Activated CD4-positive, CD25-positive, alpha-beta regulatory T cell (primary cell): ENCODE data around the gene CAPN2.
"Not testable (repeated sequence)": the region's sequence is repeated elsewhere in the genome, so short reads cannot be mapped to it uniquely, and the experiment has no call there.

Source experiments
- DNase-seq, 4 experiments: peaks; one replicate each; lab custom pipeline; 2025; lab: John Stamatoyannopoulos, UW

The CAPN2 gene

DNA sequence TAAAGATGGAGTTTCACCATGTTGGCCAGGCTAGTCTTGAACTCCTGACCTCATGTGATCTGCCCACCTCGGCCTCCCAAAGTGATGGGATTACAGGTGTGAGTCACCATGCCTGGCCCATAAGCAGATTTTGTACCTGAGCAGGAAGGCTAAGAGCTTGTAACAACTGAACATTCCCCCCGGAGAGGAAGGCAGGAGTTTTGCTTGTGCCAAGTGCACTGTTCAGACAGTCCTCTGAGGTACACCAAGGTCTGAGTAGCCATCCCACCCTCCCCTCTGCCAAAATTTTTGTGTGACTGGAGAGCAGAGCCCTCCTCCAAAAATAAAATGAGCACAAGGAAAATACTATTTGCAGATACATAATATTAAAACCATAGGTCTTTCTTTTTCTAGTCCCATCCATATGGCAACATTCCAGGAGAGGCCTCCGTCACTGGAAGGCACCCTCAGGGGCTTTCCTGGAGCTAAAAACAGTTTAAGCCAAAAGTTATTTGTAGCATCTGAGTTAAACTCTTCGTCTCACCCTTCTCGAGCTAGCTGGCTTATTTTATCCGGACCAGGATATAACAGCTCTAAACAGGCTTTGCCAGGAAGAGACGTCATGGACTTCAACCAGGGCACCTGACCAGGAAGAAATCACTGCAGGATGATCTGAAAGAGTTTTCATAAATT is 27.2 kb downstream of the CAPN2 start:
- DNase-seq = no peak

DNA sequence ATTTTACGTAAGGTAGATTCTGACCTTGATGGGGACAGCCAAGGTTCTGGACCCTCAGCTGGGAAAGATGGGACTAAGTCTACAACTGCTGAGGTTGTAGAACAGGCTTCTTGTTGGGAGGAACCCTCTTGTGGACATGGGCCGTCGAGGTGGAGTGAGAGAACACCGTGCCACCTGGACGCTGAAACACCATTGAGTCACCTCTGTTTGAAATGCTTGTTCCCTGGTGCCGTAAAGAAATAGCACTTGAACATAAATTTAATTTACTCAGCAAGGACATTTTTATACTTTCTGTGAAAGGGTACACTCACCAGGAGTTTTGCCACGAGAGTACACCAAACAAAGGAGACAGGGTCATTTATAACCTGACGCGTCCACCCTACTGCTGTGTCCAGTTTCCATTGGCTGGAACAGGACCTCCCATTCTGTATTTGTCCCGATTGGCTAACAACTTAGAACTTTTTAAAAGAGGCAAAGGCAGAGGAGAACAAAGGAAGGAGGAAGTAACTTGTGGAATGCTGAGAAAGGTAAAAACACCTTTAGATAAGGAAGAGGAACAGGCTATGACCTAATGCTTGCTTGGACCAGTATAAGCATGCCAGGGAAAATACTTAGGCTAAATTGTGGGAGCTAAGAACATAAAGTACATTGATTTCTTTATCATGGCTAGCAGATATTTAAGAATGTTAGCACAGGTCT is 27.8 kb downstream of the CAPN2 start:
- not testable (repeated sequence) for DNase-seq

DNA sequence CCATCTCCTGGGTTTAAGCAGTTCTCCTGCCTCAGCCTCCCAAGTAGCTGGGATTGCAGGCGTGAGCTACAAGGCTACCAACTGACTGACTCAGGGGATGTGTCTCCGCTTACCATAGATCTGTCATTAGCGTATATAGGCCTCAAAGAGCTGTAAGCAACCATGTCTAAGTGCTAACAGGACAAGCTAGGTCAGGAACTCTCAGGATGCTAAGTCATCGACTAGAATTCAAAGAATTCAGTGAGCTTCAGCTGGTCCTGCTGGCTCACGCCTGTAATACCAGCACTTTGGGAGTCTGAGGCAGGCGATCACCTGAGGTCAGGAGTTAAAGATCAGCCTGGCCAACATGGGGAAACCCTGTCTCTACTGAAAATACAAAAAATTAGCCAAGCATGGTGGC is 29.5 kb downstream of the CAPN2 start:
- DNase-seq = no peak

DNA sequence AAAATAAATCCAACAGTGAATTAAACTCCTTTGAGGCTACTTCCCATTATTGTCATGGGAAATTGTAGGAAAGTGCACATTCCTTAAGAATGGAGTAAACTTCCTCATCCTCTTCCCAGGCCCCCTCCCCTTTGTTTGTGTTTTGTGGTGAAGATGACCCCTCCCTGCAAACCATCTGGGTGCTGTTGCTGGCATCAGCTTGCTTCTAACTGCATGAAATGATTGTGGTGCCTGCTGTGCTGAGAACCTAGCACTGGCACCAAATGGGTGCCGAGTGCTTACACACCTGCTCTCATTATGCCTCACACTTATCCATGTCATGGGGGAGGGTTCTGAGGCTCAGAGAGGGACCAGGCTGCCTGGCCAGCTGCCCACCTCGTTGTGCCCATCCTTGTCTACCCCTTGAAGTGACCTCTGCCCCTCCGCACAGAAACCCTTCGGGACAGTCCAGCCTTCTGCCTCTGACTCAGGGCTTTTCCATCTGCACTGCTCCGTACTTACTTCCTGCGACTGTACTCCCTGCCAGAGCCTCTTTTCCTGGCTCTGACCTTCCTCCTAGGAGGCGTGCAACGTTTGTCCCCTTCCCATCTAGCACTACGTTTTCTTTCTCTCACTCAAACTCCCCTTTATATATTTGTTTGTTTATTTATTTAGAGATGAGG is 30.6 kb downstream of the CAPN2 start:
- no peak for DNase-seq

DNA sequence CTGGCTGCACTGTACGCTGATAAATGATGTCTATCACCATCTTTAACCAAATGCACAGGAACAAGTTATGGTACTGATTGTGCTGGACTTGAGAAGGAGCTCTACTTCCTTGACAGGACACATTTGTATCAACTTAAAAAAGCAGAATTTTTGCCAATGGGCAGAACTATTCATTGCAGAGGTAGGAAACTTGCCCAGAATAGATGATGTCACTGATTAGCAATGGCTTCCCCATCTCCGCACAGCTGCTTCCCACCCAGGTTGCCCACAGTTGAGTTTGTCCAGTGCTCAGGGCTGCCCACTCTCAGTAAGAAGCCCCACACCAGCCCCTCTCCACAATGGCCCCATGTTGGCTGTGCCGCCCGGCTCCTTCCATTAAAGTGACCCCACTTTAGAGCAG is 33.4 kb downstream of the CAPN2 start:
- no peak for DNase-seq

DNA sequence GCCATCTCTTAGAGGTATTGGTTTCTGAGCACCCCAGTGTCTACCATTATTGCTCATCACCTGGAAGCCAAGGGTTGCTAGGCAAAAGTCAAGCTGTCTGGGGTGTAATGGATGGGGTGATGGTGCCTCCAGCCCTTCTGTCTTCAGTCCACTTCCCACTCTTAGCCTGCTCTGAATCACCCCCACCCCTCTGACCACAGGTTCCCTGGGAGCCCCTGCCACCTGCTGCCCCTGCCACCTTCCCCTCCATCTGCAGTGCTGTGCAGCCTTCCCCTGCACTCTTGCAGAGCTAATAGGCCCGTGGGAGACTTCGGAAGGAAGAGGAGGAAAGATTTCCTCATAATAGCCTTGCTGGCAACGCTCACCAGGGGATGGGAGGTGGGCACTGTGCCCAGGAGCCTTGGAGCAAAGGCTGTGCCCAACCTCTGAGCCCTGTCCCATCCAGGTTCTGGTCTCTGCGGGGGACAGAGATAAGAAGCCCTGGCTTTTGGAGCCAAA is 35.5 kb downstream of the CAPN2 start:
- DNase-seq = no peak

DNA sequence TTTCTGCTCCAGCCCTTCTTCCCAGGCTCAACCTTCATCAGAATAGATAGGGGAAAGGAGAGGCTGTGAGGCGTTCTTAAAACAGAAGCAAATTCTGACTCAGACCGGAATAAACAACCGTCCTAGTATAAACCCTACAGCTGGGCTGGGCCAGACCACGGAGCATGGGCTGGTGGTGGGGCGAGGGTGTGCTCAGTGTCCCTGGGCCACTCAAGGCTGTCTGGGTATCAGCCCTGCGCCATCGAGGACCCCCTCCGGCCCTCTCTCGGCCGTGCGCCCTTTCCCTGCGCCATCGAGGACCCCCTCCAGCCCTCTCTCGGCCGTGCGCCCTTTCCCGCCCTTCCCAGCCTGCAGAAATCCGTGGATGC is 36.0 kb downstream of the CAPN2 start:
- no peak for DNase-seq

DNA sequence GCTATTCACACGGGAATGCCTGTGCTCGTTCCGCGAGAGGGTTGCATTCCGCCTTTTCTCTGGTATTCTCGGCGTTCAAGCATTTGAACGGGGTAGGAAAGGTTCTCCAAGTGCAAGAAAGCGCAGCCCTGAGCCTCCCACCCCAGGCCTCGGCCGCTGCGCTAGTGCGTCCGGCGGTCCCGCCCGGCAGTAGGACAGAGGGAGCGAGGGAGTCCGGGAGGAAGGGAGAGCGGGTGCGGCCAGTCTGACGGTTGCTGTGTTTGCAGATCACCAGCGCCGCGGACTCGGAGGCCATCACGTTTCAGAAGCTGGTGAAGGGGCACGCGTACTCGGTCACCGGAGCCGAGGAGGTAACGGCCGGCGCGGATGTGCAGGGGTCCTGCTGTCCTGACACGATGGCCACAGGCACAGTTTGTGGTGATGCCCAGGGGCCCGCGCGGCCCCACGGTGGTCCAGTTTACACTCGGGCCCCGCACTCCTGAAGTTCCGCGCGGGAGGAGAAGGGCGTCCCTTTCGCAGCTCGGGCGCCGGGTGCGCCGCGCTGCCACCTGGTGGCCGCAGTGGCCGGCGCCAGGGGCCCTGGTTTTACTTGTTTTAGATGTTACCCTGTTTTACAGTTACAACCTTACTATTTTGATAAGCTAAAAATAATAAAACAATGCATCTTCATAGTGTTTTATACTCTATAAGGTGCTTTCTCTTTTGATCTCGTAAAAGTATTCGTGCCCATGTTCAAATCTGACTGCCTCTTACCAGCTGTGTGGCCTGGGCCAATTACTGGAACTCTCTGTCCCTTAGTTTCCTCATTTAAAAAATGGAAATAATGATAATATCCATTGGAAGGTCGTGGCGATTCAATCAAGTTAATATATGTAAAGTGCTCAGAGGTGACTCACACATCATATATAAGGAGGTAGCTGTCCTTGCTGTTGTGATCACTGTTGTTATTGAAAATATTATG is 36.7 kb downstream of the CAPN2 start:
- DNase-seq = peak; percentile 39 to 53 (median 42)

DNA sequence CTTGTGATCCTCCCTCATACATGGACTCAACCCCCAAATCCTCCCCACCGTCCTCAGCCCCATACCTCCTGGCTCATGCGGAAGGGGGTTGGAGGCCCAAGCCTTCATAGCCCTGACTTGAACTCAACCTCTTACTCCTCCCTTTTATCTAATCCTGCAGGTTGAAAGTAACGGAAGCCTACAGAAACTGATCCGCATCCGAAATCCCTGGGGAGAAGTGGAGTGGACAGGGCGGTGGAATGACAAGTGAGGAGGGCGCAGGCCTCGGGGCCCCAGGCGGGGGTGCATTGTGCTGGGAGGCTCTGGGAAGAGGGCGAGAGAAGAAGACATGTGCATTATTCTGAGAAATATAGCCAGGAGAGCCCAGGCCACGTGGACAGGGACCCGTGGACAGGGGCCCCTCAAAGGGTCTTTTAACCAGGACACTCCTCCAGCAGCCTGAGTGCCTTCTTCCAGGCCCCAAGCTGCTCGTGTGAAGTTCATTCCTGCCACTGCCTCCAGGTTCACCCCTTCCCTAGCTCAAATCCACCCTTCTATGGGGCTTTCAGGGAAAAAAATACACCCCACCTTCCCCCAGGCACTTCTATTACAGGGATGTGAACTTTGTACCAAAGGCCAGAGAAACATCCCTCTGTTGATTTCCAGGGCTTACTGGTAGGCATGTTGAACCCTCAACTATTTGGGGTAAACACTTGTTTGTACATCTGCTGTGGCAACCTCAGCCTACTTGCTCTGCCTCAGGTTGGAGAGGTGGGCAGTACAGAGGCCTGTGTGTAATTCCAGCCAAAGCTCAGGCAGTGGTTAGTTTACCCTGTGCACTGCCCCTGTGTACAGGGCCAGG is 38.6 kb downstream of the CAPN2 start:
- DNase-seq = no peak

DNA sequence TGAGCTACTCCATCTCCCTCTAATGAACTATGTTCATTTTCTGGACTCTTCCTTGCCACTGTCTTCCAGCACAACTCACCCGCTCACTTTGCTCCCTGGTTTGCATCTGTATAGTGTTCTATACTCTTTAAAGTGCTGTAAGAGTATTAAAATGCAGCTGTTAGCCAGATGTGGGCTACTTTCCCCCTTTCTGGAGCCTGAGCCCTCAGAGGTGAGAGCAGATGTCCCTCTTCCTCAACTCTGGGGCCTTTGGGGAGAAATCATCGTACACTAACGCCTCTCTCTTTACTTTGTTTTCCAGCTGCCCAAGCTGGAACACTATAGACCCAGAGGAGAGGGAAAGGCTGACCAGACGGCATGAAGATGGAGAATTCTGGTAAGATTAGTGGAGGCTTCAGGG is 39.4 kb downstream of the CAPN2 start:
- DNase-seq = no peak

DNA sequence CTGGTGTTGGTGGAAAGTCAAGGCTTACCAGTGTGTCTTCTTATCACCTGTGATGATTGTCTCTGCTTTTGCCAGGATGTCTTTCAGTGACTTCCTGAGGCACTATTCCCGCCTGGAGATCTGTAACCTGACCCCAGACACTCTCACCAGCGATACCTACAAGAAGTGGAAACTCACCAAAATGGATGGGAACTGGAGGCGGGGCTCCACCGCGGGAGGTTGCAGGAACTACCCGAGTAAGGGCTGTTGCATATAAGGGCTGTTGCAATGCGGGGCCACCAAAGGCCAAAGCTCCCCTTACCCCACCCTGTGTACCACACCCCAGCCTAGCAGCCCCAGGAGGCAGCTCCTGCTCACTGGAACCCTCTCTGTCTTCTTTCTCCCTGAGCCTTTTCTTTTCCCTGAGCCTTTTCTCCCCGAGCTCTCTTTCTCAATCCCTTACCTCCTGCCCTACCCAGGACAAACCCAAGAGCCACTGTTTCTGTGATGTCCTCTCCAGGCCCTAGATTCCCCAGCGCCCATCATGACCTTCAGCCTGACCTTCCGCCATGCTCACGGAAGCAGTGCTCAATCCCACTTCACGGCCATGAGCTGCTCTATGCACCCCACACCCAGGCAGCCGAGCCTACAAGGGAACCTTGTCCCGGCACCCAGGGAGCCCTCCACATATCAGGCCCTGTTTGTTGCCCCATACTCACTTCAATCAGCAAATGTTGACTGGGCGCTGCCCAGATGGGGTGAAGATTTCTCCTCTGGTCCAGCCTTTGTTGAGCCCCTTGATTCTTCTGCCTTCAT is 40.6 kb downstream of the CAPN2 start:
- no peak for DNase-seq

DNA sequence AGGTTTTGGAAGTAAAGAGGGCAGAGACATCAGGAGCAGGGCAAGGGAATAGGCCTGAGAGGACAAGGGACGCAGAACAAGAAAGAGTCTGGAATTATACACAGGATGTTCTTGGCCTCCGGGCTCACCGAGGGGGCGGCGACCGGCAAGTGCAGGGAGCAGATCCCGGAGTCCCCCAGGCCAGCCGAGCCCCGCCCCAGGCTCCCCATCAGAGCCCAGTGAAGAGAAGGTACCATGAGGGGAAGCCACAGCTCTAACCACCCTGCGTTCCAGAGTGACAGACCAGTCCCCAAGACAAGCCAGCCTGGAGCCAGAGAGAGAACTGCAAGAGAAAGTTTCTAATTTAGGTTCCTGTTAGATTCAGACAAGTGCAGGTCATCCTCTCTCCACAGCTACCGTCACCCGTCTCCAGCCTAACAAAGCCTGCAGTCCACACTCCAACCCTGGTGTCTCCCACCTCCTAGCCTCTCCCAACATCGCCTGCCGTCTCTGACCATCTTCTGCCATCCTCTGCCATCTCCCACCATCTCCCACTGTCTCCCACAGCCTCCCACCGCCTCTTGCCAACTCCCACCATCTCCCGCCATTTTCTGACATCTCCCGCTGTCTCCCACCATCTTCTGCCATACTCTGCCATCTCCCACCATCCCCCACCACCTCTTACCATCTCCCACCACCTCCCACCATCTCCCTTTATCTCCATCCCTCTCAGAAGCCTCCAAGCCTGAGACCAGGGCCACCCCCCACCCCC is 42.5 kb downstream of the CAPN2 start:
- DNase-seq = no peak

DNA sequence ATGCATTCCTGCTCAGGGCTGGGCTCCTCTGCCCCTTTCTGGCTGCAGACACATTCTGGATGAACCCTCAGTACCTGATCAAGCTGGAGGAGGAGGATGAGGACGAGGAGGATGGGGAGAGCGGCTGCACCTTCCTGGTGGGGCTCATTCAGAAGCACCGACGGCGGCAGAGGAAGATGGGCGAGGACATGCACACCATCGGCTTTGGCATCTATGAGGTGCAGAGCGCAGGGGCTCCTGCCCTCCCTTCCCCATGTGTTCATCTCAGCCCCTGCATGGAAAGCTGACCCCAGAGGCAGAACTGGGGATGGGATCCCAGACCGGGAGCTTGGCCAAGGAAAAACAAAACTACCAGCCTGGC is 43.1 kb downstream of the CAPN2 start:
- no peak for DNase-seq

DNA sequence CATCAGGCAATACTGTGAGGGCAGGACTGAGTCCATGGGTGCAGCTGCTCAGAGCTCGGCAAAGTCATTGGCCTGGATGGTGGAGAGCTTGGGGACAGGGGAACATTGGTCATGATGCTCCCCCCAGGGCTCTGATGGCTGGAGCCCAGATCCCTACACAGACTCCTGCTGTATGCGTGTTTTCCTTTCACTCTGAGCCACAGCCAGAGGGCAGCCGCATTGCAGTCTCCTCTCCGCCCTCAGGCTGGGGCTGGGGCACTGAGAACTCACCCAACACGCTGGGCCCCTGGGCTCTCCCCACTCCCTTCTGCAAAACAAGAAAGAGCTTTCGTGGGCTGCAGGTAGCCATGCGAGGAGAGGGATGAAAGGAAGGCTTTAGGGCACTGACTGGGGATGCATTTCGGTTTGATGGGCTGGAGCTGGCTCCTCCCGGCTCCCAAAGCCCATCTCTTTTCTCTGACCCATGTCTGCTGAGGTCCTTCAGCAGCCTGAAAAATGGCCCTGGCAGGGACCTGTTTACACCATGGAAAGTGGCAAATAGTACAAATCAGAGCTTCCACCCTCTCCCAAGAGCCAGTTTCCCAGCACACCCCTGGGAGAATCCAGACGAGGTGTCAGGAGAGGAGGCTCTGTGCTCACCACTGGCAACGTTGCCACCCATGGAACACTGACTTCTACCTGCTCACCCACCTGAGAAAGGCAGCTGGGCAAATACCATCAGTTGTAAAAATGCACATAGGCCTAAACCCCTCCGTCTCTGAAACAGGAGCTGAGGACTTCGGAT is 43.8 kb downstream of the CAPN2 start:
- DNase-seq = no peak

DNA sequence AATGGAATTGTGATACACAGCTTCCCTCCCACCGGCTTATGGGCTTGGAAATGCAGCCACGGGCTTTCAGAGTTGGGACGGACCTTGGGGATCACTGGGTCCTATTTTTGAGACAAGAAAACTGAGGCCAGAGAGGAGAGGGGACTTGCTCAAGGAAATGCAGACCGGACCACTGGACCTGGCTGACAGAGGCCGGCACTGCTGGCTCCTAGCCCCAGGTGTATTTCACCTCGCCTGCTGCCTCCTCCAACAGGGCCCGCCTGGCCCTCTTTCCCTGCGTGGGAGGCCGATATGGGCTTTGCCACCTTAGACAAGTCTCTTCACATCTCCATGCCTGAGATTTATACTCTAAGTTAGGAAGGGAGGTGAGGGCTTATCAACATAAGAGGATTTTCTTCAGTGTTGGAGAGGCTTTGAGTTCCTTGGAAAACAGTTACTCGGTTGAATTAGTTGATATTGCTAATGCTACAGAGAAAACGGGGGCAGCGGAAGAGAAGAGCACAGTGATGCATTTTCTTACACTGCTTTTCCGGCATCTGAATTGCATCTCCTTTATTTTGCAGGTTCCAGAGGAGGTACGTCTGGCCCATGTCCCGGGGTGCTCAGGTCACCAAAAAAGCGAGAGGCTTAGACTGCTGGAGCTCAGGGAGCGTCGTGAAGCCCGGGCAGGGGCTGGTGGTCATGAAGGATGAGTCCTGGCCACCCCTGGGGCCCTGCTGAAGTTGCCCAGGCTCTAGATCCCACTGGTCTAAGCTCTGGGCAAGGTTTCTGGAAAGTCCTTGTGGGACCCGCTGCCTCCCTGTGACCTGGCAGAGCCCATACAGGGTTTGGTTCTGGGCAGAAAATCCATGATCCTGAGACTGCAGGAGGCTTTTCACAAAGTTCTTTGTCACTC is 44.7 kb downstream of the CAPN2 start:
- no peak for DNase-seq

DNA sequence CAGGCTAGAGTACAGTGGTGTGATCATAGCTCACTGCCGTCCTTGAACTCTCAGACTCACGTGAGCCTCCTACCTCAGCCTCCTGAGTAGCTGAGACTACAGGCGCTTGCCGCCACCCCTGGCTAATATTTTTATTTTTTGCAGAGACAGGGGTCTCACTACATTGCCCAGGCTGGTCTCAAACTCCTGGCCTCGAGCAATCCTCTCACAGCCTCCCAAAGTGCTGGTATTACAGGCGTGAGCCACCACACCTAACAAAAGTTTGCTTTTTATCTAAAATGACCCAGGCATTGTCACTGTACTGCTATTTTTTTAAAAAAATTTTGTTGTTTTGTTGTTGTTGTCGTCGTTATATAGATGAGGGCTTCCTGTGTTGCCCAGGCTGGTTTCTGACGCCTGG is 46.4 kb downstream of the CAPN2 start:
- DNase-seq = no peak

DNA sequence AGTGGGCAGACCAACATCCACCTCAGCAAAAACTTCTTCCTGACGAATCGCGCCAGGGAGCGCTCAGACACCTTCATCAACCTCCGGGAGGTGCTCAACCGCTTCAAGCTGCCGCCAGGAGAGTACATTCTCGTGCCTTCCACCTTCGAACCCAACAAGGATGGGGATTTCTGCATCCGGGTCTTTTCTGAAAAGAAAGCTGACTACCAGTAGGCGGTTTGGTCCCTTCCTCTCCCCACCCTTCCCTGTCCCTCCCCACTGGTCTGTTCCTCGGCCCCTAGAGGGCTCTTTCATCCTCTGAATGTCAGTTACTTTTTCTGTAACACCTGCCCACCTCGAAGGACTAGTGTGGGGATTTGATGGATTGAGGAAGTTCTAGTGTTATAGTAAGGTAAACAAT is 46.9 kb downstream of the CAPN2 start:
- DNase-seq = no peak

DNA sequence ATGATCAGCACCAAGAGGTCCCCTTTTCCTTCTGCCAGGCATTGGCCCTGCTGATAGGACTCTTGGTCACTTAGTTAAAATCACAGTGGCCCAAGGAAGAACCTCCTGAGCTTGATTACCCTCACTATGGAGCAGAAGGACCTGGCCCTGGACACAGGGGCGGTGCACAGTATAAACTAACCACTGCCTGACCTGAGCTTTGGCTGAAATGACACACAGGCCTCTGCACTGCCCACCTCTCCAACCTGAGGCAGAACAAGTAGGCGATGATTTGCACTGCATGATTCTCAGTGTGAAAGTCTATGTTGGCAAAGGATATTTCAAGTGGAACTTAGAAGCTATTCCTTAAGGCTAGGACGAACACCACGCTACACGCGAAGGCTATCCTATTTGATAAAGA is 48.5 kb downstream of the CAPN2 start:
- no peak for DNase-seq
